Peyer's patch (tissue), 4 donors: ENCODE results near the gene C10orf71. TPM values are rescaled to one million over a fixed set of nuclear protein-coding genes. Genes with fewer than 3 reads are reported as not detected.

Experiments
- DNase-seq, 3 donors: peaks; one replicate each; pipeline ENCODE4 v3.0.0-alpha.2; 2017 to 2019
- H3K27ac ChIP-seq, 4 donors: fragments of 200-600 bp; sonication (generic); one replicate each; pipeline ENCODE4 v1.5.1; 2016 to 2019
- H3K27me3 ChIP-seq, 2 donors: fragments of 200-600 bp; sonication (generic); one replicate each; pipeline ENCODE4 v1.5.1; 2019
- H3K36me3 ChIP-seq, 3 donors: fragments of 200-600 bp; sonication (generic); one replicate each; pipeline ENCODE4 v1.5.1; 2016 to 2019
- H3K4me1 ChIP-seq, 4 donors: fragments of 200-600 bp; sonication (generic); one replicate each; pipeline ENCODE4 v1.5.1; 2016 to 2019
- H3K4me3 ChIP-seq, 4 donors: fragments of 200-600 bp; sonication (generic); 1 replicate in 3 of 4; 2 replicates in 1 of 4; pipeline ENCODE4 v1.5.1; 2016 to 2019; ENCODE audit warnings: mild to moderate bottlenecking in 1 of 4
- H3K9me3 ChIP-seq, 4 donors: fragments of 200-600 bp; sonication (generic); one replicate each; pipeline ENCODE4 v1.5.1; 2016 to 2019; ENCODE audit warnings: mild to moderate bottlenecking in 1 of 4
- CTCF ChIP-seq, 6 experiments: fragments of 450-650 bp in 4 of 6; fragments of 200-600 bp in 2 of 6; sonication (generic) in 1 of 6; IDR thresholded peaks; one replicate each; pipeline ENCODE4 v1.5.1; 2017 to 2019; ENCODE audit warnings: antibody characterized with exemption in 6 of 6, mild to moderate bottlenecking in 3 of 6, moderate library complexity in 1 of 6
- POLR2A ChIP-seq, 2 donors: fragments of 450-650 bp; IDR thresholded peaks; one replicate each; pipeline ENCODE4 v1.5.1; 2017; ENCODE audit warnings: antibody characterized with exemption in 2 of 2, mild to moderate bottlenecking in 2 of 2, moderate library complexity in 2 of 2
- total RNA-seq, 4 donors: library from RNA; depleted of rRNA; stranded (reverse); fragments of >200 nt; gene quantifications; one replicate each; pipeline ENCODE4 v1.1.0, GENCODE V29; 2016

C10orf71 gene
- total RNA-seq, 4 donors from 2014 or later, result not detected

- Histone ChIP-seq H3K36me3 (no peaks in the 10 kb centered on the region), H3K9me3 (no peaks in the 10 kb centered on the region), H3K4me1 (no peaks in the 10 kb centered on the region), H3K4me3 (no peak overlapping the region), H3K27me3 (no peaks in the 10 kb centered on the region), H3K27ac (no peak overlapping the region)
- TF ChIP-seq POLR2A (IDR thresholded peaks at IDR 0.05) (no peak), CTCF (IDR thresholded peaks at IDR 0.05) (no peak)
- DNase-seq, result no peak
Measured at GRCh38 chr10:49350846-49351532, 52.0 kb downstream of the C10orf71 start.

GRCh38 chr10:49351669-49352068 is 52.7 kb downstream of the C10orf71 start:
- H3K4me3 ChIP-seq, result no peak overlapping the region
- no peak overlapping the region for H3K27ac ChIP-seq
- H3K4me1 ChIP-seq, result no peaks in the 10 kb centered on the region
- no peaks in the 10 kb centered on the region for H3K36me3 ChIP-seq
- H3K9me3 ChIP-seq, result no peaks in the 10 kb centered on the region
- no peaks in the 10 kb centered on the region for H3K27me3 ChIP-seq
- no peak for TF ChIP-seq CTCF (IDR thresholded peaks at IDR 0.05)
- no peak for TF ChIP-seq POLR2A (IDR thresholded peaks at IDR 0.05)
- DNase-seq, result no peak

GRCh38 chr10:49352323-49352722 is 53.4 kb downstream of the C10orf71 start:
- Histone ChIP-seq H3K27ac (no peak overlapping the region), H3K27me3 (no peaks in the 10 kb centered on the region), H3K4me3 (no peak overlapping the region), H3K4me1 (no peaks in the 10 kb centered on the region), H3K9me3 (no peaks in the 10 kb centered on the region), H3K36me3 (no peaks in the 10 kb centered on the region)
- DNase-seq, result no peak
- TF ChIP-seq POLR2A (IDR thresholded peaks at IDR 0.05) (no peak), CTCF (IDR thresholded peaks at IDR 0.05) (no peak)

GRCh38 chr10:49353026-49353894 is 54.3 kb downstream of the C10orf71 start:
- Histone ChIP-seq H3K36me3 (no peaks in the 10 kb centered on the region), H3K9me3 (no peaks in the 10 kb centered on the region), H3K4me1 (no peaks in the 10 kb centered on the region), H3K27me3 (no peaks in the 10 kb centered on the region), H3K4me3 (no peak overlapping the region), H3K27ac (no peak overlapping the region)
- TF ChIP-seq POLR2A (IDR thresholded peaks at IDR 0.05) (no peak), CTCF (IDR thresholded peaks at IDR 0.05) (no peak)
- DNase-seq, result no peak

- Histone ChIP-seq H3K9me3 (no peaks in the 10 kb centered on the region), H3K27me3 (no peaks in the 10 kb centered on the region), H3K4me3 (no peak overlapping the region), H3K4me1 (no peaks in the 10 kb centered on the region), H3K27ac (no peak overlapping the region), H3K36me3 (no peaks in the 10 kb centered on the region)
- TF ChIP-seq POLR2A (IDR thresholded peaks at IDR 0.05), result no peak
- TF ChIP-seq CTCF (IDR thresholded peaks at IDR 0.05), result no peak
- DNase-seq, result no peak
Measured at GRCh38 chr10:49353895-49354566, 55.1 kb downstream of the C10orf71 start.
